ENCODE measurements around the gene CBARP. TPM values are rescaled to one million over a fixed set of nuclear protein-coding genes. Genes with fewer than 3 reads are reported as not detected.

Gene CBARP
- total RNA-seq, 1 donor from 2014 or later = 4.0 TPM

Other genes with a start within 250 kb of the CBARP start
- 0.05 and 0.16 TPM in 2 replicates for gene GRIN3B, start 237.6 kb downstream of the CBARP start, total RNA-seq
- gene TMEM259, start 216.9 kb downstream of the CBARP start, total RNA-seq = 182 and 198 TPM in 2 replicates
- not detected in 2 replicates for gene RNU6-2, start 216.5 kb downstream of the CBARP start, total RNA-seq
- 88.1 and 92.4 TPM in 2 replicates for gene CNN2, start 211.4 kb downstream of the CBARP start, total RNA-seq
- 41.9 and 43.0 TPM in 2 replicates for gene ABCA7, start 197.9 kb downstream of the CBARP start, total RNA-seq
- 0.21 and 0.68 TPM in 2 replicates for gene ARHGAP45, start 170.8 kb downstream of the CBARP start, total RNA-seq
- 213 and 240 TPM in 2 replicates for gene POLR2E, start 142.6 kb downstream of the CBARP start, total RNA-seq
- gene GPX4, start 134.0 kb downstream of the CBARP start, total RNA-seq = 475 and 493 TPM in 2 replicates
- gene SBNO2, start 63.7 kb downstream of the CBARP start, total RNA-seq = 23.3 and 25.0 TPM in 2 replicates
- 86.3 and 94.9 TPM in 2 replicates for gene STK11, start 32.2 kb downstream of the CBARP start, total RNA-seq
- gene ATP5F1D, start 3.7 kb upstream of the CBARP start, total RNA-seq = 46.5 and 61.9 TPM in 2 replicates
- 17.2 and 30.6 TPM in 2 replicates for gene MIDN, start 10.6 kb upstream of the CBARP start, total RNA-seq
- 441 and 497 TPM in 2 replicates for gene CIRBP, start 31.3 kb upstream of the CBARP start, total RNA-seq
- 33.8 and 55.3 TPM in 2 replicates for gene FAM174C, start 37.5 kb upstream of the CBARP start, total RNA-seq
- not detected in 2 replicates for gene EFNA2, start 47.9 kb upstream of the CBARP start, total RNA-seq
- 104 and 124 TPM in 2 replicates for gene NDUFS7, start 145.9 kb upstream of the CBARP start, total RNA-seq
- gene GAMT, start 163.5 kb upstream of the CBARP start, total RNA-seq = 147 and 191 TPM in 2 replicates
- 48.2 and 61.5 TPM in 2 replicates for gene DAZAP1, start 169.6 kb upstream of the CBARP start, total RNA-seq
- gene RPS15, start 200.4 kb upstream of the CBARP start, total RNA-seq = 1,600 and 2,923 TPM in 2 replicates
- 0.53 and 1.9 TPM in 2 replicates for gene APC2, start 212.1 kb upstream of the CBARP start, total RNA-seq
- 37.6 and 53.1 TPM in 2 replicates for gene C19orf25, start 241.2 kb upstream of the CBARP start, total RNA-seq